ENCODE measurements around the gene CSNK1G2. TPM values are rescaled to one million over a fixed set of nuclear protein-coding genes. Genes with fewer than 3 reads are reported as not detected.

The CSNK1G2 gene
- polyA plus RNA-seq, 2 of the 4 experiments (the other 2 are of a cell fraction) = 15.5 to 42.0 TPM

DNA sequence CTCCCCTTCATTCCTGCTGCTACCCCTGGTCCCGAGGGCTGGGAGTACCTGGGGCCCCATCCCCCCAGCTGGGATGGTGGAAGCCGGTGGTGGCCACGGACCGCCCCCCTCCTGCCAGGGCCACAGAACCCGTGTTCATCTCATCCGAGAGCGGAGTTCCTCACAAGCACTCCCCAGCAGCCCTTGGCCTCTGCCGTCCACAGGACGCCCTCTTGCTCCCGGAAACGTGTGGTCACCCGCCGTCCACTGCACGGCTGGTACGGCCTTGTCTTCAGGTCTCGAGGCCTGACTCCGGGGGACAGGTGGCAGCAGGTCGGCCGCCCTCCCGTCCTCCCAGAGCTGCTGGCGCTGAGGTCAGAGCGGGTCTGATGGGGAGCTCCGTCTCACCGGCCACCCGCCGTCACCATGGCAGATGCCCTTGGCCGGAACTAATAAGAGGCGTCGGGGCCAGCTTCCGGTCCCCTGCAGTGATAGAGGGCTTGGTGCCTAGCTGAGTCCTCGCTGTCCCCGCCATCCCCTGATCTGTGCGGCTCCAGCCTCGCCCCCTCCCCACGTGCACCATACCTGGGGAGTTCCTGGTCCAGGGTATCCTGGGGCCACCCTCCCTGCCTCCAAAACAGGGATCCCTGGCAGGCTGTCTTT, 16.5 kb upstream of the CSNK1G2 start:
- H3K4me3 ChIP-seq = no peak overlapping the region
- no peaks in the 10 kb centered on the region for H3K9me3 ChIP-seq
- no peak for TF ChIP-seq FOXS1 (CRISPR knock-in tag; IDR thresholded peaks at IDR 0.05)
- TF ChIP-seq HOXB13 (CRISPR knock-in tag; IDR thresholded peaks at IDR 0.05; ENCODE audit: low read depth) = no peak
- no peak for TF ChIP-seq GATA3 (IDR thresholded peaks at IDR 0.05; ENCODE audit: borderline replicate concordance)
- TF ChIP-seq BHLHE40 (IDR thresholded peaks at IDR 0.05; ENCODE audit: low read depth, low read length) = no peak
- TF ChIP-seq SMC3 (IDR thresholded peaks at IDR 0.05) = no peak
- TF ChIP-seq, protein P1, sequence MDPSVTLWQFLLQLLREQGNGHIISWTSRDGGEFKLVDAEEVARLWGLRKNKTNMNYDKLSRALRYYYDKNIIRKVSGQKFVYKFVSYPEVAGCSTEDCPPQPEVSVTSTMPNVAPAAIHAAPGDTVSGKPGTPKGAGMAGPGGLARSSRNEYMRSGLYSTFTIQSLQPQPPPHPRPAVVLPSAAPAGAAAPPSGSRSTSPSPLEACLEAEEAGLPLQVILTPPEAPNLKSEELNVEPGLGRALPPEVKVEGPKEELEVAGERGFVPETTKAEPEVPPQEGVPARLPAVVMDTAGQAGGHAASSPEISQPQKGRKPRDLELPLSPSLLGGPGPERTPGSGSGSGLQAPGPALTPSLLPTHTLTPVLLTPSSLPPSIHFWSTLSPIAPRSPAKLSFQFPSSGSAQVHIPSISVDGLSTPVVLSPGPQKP (IDR thresholded peaks at IDR 0.05; ENCODE audit: low read depth, low read length) = no peak
- no peak for TF ChIP-seq FOSL2 (IDR thresholded peaks at IDR 0.05)
- TF ChIP-seq FOSL2 (CRISPR knock-in tag; IDR thresholded peaks at IDR 0.05) = no peak
- ATAC-seq = no peak
- ChIA-PET CTCF (interaction anchor here (0.6 to 2.5 kb wide), 3 partner anchors 12 to 99 kb away, joined by 3 to 6 read pairs (median 5); no protein-coding TSS in a partner anchor), POLR2A (no interaction called here)
- no peak for DNase-seq (ENCODE audit: low read depth in 1 of 2, low spot score in 1 of 2)
- no peaks in the 10 kb centered on the region for H3K4me1 ChIP-seq
- no peak overlapping the region for H3K4me2 ChIP-seq
- FAIRE-seq = no peak
- no peak overlapping the region for H3K27ac ChIP-seq
- 98% methylated on average over 20 of the region's 35 CpGs for WGBS (ENCODE audit: missing lambda C conversion rate)

DNA sequence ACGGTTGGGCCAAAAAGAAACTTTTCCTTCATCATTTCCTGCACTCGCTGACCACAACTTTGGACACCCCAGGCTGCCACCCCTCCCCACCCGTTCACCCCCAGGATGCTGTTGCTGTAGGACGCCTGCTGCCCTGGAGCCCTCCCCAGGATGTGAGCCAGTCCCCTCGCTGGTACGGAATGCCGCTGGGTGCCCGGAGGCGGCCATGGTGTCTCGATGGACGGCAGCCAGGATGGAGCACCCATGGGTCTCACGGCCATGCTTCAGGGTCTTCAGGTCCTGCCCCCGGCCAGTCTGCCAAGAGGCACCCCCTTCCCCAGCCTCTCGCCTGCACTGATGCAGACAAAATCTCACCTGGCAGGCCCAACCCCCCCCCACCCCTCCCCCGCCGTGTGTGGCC, 15.4 kb upstream of the CSNK1G2 start:
- Histone ChIP-seq H3K4me3 (no peak overlapping the region), H3K4me2 (no peak overlapping the region), H3K4me1 (peaks cover 5% of the 10 kb centered on the region; the same call in 1 of the 3 replicates), H3K27ac (no peak overlapping the region), H3K9me3 (no peaks in the 10 kb centered on the region)
- TF ChIP-seq FOSL2 (IDR thresholded peaks at IDR 0.05) (no peak), FOSL2 (CRISPR knock-in tag; IDR thresholded peaks at IDR 0.05) (no peak), CBX2 (IDR thresholded peaks at IDR 0.05; ENCODE audit: borderline replicate concordance, low read depth) (no peak), ZFP36 (IDR thresholded peaks at IDR 0.05; ENCODE audit: borderline replicate concordance, partially characterized antibody) (no peak), CEBPB (IDR thresholded peaks at IDR 0.05) (no peak), HOXB5 (CRISPR knock-in tag; IDR thresholded peaks at IDR 0.05) (no peak), CHD2 (IDR thresholded peaks at IDR 0.05; ENCODE audit: low read length, partially characterized antibody) (no peak), CHD4 (IDR thresholded peaks at IDR 0.05; ENCODE audit: borderline replicate concordance) (no peak), MAZ (IDR thresholded peaks at IDR 0.05; ENCODE audit: borderline replicate concordance, low read depth, low read length) (no peak), TFCP2L1 (CRISPR knock-in tag; IDR thresholded peaks at IDR 0.05) (no peak), KDM1A (IDR thresholded peaks at IDR 0.05; ENCODE audit: low read depth) (no peak), RCOR1 (IDR thresholded peaks at IDR 0.05; ENCODE audit: low read depth, low read length) (no peak), EHMT2 (IDR thresholded peaks at IDR 0.05; ENCODE audit: low read depth) (no peak), MAFK (IDR thresholded peaks at IDR 0.05; ENCODE audit: partially characterized antibody) (no peak), HOXB13 (CRISPR knock-in tag; IDR thresholded peaks at IDR 0.05; ENCODE audit: low read depth) (no peak), GATA3 (IDR thresholded peaks at IDR 0.05; ENCODE audit: borderline replicate concordance) (no peak), FOSB (CRISPR knock-in tag; IDR thresholded peaks at IDR 0.05) (no peak)
- TF ChIP-seq, protein P2, sequence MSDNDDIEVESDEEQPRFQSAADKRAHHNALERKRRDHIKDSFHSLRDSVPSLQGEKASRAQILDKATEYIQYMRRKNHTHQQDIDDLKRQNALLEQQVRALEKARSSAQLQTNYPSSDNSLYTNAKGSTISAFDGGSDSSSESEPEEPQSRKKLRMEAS (IDR thresholded peaks at IDR 0.05) = no peak
- TF ChIP-seq, protein P3, sequence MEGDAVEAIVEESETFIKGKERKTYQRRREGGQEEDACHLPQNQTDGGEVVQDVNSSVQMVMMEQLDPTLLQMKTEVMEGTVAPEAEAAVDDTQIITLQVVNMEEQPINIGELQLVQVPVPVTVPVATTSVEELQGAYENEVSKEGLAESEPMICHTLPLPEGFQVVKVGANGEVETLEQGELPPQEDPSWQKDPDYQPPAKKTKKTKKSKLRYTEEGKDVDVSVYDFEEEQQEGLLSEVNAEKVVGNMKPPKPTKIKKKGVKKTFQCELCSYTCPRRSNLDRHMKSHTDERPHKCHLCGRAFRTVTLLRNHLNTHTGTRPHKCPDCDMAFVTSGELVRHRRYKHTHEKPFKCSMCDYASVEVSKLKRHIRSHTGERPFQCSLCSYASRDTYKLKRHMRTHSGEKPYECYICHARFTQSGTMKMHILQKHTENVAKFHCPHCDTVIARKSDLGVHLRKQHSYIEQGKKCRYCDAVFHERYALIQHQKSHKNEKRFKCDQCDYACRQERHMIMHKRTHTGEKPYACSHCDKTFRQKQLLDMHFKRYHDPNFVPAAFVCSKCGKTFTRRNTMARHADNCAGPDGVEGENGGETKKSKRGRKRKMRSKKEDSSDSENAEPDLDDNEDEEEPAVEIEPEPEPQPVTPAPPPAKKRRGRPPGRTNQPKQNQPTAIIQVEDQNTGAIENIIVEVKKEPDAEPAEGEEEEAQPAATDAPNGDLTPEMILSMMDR (IDR thresholded peaks at IDR 0.05) = no peak
- TF ChIP-seq, protein P4, sequence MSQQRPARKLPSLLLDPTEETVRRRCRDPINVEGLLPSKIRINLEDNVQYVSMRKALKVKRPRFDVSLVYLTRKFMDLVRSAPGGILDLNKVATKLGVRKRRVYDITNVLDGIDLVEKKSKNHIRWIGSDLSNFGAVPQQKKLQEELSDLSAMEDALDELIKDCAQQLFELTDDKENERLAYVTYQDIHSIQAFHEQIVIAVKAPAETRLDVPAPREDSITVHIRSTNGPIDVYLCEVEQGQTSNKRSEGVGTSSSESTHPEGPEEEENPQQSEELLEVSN (IDR thresholded peaks at IDR 0.05; ENCODE audit: borderline replicate concordance, low read depth) = no peak
- CTCF ChIA-PET = no interaction called here
- ATAC-seq (no peak), FAIRE-seq (no peak), DNase-seq (ENCODE audit: low read depth in 1 of 2, low spot score in 1 of 2) (no peak)
- 90% methylated on average over 8 of the region's 16 CpGs for WGBS (ENCODE audit: missing lambda C conversion rate)
- POLR2A ChIA-PET = no interaction called here

Data from A549 (cell line).